ENCODE data around the gene CTSD. TPM values are rescaled to one million over a fixed set of nuclear protein-coding genes. Genes with fewer than 3 reads are reported as not detected.

CTSD gene
- total and polyA plus RNA-seq, 12 donors: 191 to 4,168 (median 1,999) TPM

DNA sequence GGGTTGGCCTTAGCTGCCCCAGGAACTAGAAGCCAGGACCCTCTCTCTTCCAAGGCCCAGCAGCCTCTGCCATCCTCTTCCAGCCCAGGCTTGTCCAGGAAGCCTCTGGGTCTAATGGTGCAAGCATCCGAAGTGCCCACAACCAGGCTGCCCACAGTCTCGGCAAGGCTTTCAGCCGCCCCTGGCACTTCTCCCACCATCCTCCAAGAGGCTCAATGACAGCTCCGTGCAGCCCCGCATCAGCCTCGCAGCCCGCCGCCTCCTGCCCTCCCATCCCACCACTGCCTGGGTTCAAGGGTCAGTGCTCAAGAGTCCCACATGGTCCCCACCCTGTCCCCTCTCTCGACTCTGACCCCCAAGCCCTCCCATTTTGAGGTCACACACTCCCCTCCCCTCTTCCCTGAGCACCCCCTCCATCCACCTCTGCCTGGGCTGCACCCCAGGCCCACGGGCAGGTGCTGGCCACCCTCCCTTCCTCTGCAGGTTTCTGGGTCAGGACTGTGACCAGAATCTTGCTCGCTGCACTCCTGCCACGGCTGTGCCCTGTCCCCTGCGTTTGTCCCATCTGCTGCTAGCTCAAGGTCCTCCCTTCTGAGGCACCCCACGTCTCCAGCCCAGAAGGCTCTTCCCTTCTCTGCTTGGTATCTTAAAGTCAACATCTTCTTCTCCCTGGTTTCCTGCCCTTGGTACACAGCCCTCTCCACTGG, 30.6 kb downstream of the CTSD start:
- peaks cover 17% of the 10 kb centered on the region for H3K27me3 ChIP-seq

DNA sequence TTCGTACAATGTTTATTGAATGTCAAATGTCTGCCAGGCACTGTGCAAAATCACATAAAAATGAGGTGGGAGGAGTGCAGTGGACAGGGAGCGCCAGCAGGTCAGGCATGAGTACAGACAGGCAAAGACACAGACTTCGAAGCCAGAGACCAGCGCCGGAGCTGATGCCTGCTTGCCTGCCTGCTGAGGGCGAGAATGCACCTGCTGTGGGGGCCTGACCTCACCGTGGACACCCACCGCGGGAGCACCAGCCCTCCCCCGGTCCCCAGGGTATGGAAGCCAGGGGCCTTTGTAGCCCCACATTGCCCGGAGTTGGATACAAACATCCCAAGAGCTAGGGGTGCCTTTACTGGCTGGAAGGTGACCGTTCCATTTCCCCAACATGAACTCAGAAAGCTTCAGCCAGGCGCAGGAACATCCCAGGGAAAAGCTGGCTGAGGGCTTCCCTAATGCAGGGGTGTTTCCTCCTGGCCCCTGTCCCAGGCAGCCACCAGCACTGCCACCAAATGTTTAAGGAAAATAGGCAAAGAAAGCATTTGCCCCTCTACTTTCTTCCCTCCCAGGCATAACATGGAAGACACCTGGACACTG, 31.2 kb downstream of the CTSD start:
- Histone ChIP-seq H3K4me3 (no peak overlapping the region), H3K27me3 (peaks cover 22% of the 10 kb centered on the region), H3K36me3 (replicated peaks in 1 of 2) (no peaks in the 10 kb centered on the region), H3K4me1 (replicated peaks in 1 of 2) (no peaks in the 10 kb centered on the region), H3K27ac (no peak overlapping the region), H3K9me3 (replicated peaks in 1 of 3) (peaks cover 0 to 9% (median 0%) of the 10 kb centered on the region in 3 donors)
- peak in 3 of 7 donors; percentile 11 to 54 (median 19) for DNase-seq
- 27 to 65% (median 44%) methylated on average over 5 to 13 of the region's 13 CpGs for WGBS, 4 donors
- TF ChIP-seq, protein P1, sequence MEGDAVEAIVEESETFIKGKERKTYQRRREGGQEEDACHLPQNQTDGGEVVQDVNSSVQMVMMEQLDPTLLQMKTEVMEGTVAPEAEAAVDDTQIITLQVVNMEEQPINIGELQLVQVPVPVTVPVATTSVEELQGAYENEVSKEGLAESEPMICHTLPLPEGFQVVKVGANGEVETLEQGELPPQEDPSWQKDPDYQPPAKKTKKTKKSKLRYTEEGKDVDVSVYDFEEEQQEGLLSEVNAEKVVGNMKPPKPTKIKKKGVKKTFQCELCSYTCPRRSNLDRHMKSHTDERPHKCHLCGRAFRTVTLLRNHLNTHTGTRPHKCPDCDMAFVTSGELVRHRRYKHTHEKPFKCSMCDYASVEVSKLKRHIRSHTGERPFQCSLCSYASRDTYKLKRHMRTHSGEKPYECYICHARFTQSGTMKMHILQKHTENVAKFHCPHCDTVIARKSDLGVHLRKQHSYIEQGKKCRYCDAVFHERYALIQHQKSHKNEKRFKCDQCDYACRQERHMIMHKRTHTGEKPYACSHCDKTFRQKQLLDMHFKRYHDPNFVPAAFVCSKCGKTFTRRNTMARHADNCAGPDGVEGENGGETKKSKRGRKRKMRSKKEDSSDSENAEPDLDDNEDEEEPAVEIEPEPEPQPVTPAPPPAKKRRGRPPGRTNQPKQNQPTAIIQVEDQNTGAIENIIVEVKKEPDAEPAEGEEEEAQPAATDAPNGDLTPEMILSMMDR (IDR thresholded peaks at IDR 0.05): no peak
- no peak for TF ChIP-seq POLR2A (IDR thresholded peaks at IDR 0.05)
- intact Hi-C loops (cut with DNase I): no loop called here

More for the DNA sequence above, 30.6 kb downstream of the CTSD start:
- H3K27ac ChIP-seq: no peak overlapping the region
- H3K36me3 ChIP-seq (replicated peaks in 1 of 2): no peaks in the 10 kb centered on the region
- no peaks in the 10 kb centered on the region for H3K4me1 ChIP-seq (replicated peaks in 1 of 2)
- WGBS, 4 donors: 56 to 62% (median 60%) methylated on average over 9 to 14 of the region's 14 CpGs
- H3K9me3 ChIP-seq (replicated peaks in 1 of 3): peaks cover 0 to 9% (median 0%) of the 10 kb centered on the region in 3 donors
- H3K4me3 ChIP-seq: no peak overlapping the region
- peak in 5 of 7 donors; percentile 15 to 56 (median 29) for DNase-seq
- intact Hi-C loops (cut with DNase I): no loop called here
- TF ChIP-seq, protein P1 (IDR thresholded peaks at IDR 0.05): no peak
- no peak for TF ChIP-seq POLR2A (IDR thresholded peaks at IDR 0.05)

DNA sequence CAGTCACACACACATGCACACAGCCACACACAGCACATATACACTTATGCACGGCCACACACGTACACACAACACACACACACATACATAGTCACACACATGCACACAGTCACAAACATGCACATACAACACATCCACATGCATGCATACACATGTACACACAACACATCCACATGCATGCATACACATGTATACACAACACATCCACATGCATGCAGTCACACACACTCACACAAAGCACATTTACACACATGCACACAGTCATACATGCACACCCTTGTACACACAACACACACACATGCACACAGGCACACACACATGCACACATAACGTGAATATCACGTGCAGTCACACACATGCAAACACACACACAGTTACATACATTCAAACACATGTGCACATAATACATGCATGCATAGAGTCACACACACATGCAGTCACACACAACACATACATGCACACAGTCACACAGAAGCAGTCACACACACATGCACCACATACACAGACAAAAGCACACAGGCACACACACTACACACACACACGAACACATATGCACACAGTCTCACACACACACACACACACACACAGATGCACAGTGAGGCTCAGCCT, 32.2 kb downstream of the CTSD start:
- H3K36me3 ChIP-seq (replicated peaks in 1 of 2): no peaks in the 10 kb centered on the region
- TF ChIP-seq, protein P1 (IDR thresholded peaks at IDR 0.05): no peak
- no peak for TF ChIP-seq POLR2A (IDR thresholded peaks at IDR 0.05)
- peaks cover 23% of the 10 kb centered on the region for H3K27me3 ChIP-seq

DNA sequence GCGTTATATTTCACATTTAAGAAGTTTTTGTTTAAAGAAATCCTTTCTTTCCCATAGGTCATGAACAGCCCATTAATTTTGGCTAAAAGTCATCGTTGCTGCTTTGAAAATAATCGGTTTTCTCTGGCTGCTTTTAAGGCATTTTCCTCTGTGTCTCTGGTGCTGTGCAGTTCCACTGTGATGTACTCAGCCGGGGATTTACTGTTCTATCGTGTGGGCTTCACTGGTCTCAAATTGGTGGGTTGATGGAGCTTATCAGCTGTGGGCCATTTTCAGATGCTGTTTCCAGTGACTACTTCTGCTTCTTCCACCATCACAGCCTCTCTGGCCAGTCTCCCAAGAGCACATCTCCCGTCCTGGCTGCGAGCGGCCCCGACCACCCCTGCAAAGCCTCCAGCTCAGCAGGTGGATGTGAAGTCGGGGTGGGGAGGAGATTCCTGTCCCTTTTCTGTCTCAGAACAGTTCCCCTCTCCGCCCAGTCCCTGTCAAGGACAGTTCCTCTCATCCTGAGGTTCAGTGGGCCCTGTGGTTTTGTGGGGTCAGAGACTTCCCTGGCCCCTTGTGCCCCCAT, 33.6 kb downstream of the CTSD start:
- no peak for TF ChIP-seq POLR2A (IDR thresholded peaks at IDR 0.05)
- TF ChIP-seq, protein P1 (IDR thresholded peaks at IDR 0.05): no peak
- DNase-seq: peak in 4 of 7 donors; percentile 9 to 21 (median 16)
- no peaks in the 10 kb centered on the region for H3K4me1 ChIP-seq (replicated peaks in 1 of 2)
- H3K27me3 ChIP-seq: peaks cover 23% of the 10 kb centered on the region
- intact Hi-C loops (cut with DNase I): no loop called here
- no peak overlapping the region for H3K27ac ChIP-seq
- no peak overlapping the region for H3K4me3 ChIP-seq
- 50 to 58% (median 51%) methylated on average over 11 of the region's 11 CpGs for WGBS, 4 donors
- H3K36me3 ChIP-seq (replicated peaks in 1 of 2): no peaks in the 10 kb centered on the region
- H3K9me3 ChIP-seq (replicated peaks in 1 of 3): no peaks in the 10 kb centered on the region

More for the DNA sequence above, 32.2 kb downstream of the CTSD start:
- no peaks in the 10 kb centered on the region for H3K9me3 ChIP-seq (replicated peaks in 1 of 3)
- no peak overlapping the region for H3K27ac ChIP-seq
- 75 to 81% (median 78%) methylated on average over 5 of the region's 5 CpGs for WGBS, 4 donors
- DNase-seq: peak in 3 of 7 donors; percentile 2 to 41 (median 4)
- H3K4me3 ChIP-seq: no peak overlapping the region
- intact Hi-C loops (cut with DNase I): no loop called here
- H3K4me1 ChIP-seq (replicated peaks in 1 of 2): no peaks in the 10 kb centered on the region

Data from adrenal gland (tissue), 12 donors.